GM18499 (cell line): Measurements from ENCODE around the gene ANKDD1B.
"Not testable (repeated sequence)": the region's sequence is repeated elsewhere in the genome, so short reads cannot be mapped to it uniquely, and the experiment has no call there.

Experiments
- ATAC-seq: cut with Tn5 transposase; IDR thresholded peaks from one replicate; pipeline ENCODE4 v1.9.1; 2021; ENCODE audit warnings: moderate number of reproducible peaks; ENCODE audit not compliant: insufficient read depth, unreplicated experiment

The ANKDD1B gene

DNA sequence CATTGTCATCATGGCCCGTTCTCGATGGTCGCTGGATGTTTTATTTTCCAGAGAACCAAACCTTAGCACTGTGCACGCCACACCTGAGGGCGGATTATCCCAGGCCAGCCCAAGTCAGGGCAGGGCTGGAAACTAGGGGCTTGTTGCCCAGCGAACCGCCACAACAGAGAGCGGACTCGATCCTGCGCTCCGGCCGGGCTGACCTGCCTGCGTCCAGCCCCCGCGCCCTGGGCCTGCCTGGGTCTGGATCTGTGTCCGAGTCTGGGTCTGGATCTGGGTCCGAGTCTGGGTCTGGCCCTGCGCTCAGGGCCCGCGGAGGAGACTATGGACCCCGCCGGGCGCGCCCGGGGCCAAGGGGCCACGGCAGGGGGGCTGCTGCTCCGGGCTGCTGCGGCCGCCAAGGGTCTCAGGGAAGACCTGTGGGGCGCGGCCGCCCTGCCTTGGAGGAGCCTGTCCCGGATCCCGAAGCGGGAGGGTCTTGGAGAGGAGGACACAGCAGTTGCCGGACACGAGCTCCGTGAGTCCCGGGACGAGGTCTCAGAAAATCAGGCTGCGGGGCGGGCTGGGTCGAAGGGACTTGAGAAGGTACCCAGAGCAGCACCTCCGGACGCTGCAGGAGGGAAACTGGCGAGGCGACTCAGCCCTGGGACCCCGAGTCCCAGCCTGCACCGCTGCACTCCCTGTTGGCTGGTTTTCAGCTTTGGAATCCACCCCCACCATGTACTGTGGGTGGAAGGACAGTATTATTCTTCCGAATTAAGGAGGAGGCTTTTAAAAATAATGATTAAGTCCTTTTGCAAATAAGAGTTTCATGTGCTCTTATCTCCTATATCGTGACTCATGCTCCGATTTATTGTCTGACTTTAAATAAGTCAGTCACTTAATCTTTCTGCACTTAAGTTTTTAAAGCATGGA lies at the start of gene ANKDD1B:
ANKDD1B (plus strand) TSS at position 143 of the 915 bp plus-strand sequence; CDS start at position 325, 182 bp downstream.
- no peak for ATAC-seq

DNA sequence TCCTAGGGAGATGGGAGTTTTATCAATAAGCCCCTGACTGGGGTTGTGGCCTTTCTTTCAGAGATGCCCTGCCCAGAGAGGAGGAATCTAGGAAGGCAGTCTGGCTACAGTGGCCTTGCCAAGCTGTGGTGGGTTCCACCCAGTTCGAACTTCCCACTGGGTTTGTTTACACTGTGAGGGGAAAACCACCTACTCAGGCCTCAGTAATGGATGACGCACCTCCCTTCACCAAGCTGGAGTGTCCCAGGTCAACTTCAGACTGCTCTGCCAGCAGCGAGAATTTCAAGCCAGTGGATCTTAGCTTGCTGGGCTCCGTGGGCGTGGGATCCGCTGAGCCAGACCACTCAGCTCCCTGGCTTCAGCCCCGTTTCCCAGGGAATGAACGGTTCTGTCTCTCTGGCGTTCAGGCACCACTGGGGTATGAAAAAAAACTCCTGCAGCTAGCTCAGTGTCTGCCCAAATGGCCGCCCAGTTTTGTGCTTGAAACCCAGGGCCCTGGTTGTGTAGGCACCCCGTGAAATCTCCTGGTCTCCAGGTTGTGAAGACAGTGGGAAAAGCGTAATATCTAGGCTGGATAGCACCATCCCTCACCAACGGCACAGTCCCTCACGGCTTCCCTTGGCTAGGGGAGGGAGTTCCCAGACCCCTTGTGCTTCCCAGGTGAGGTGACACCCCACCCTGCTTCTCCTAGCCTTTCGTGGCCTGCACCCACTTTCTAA lies 45.1 kb upstream of the ANKDD1B start:
- ATAC-seq = not testable (repeated sequence)

GRCh38 chr5:75566710-75567309 lies 44.4 kb upstream of the ANKDD1B start:
- ATAC-seq = peak; percentile 91

DNA sequence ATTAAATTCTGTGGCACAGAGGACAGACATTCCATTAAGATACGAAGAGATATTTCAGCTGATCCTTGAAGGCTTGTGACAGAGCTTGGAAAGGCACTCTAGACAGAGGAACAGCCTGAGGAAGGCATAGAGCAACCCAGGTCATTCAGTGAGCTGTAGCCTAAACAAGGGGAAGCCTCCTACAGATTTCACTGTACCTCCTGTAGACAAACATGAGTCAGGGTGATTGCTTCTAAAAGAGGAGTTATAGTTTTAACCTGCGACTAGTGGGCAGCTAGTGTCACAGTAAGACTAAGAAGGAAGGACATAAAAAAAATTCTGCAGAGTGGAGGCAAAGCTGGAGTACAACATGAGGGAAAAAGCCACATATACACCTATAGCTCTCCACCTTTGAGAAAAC lies 43.5 kb upstream of the ANKDD1B start:
- ATAC-seq = no peak

GRCh38 chr5:75568202-75568601 lies 43.1 kb upstream of the ANKDD1B start:
- no peak for ATAC-seq

GRCh38 chr5:75571547-75571946 lies 39.7 kb upstream of the ANKDD1B start:
- no peak for ATAC-seq

- peak; percentile 4 for ATAC-seq
Measured at GRCh38 chr5:75574791-75575190, 36.5 kb upstream of the ANKDD1B start.

- not testable (repeated sequence) for ATAC-seq
Measured at GRCh38 chr5:75578280-75578679, 33.0 kb upstream of the ANKDD1B start.

GRCh38 chr5:75584641-75585040 lies 26.6 kb upstream of the ANKDD1B start:
- ATAC-seq = no peak

- no peak for ATAC-seq
Measured at GRCh38 chr5:75588666-75589065, 22.6 kb upstream of the ANKDD1B start.

DNA sequence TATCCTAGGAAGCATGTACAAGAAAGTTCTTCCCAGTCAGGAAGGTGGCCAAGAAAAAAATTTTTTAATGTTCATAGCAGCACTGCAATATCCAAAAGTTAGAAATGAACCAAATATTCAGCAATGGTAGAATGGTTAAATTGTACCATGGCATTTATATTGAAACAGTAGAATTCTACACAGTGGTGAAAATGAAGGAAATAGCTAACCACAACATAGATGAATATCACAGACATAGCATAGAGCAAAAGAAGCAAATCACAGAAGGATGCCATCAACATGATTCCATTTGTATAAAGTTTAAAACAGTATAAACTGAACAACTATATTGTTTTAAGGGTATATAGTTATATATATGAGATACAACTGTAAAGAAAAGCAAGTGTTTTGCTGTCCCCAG lies 10.7 kb upstream of the ANKDD1B start:
- no peak for ATAC-seq

- ATAC-seq = no peak
Measured at GRCh38 chr5:75601567-75601966, 9.7 kb upstream of the ANKDD1B start.

GRCh38 chr5:75601996-75602395 lies 9.3 kb upstream of the ANKDD1B start:
- ATAC-seq = no peak

- ATAC-seq = no peak
Measured at GRCh38 chr5:75603371-75603770, 7.9 kb upstream of the ANKDD1B start.

GRCh38 chr5:75603821-75604220 lies 7.4 kb upstream of the ANKDD1B start:
- no peak for ATAC-seq

DNA sequence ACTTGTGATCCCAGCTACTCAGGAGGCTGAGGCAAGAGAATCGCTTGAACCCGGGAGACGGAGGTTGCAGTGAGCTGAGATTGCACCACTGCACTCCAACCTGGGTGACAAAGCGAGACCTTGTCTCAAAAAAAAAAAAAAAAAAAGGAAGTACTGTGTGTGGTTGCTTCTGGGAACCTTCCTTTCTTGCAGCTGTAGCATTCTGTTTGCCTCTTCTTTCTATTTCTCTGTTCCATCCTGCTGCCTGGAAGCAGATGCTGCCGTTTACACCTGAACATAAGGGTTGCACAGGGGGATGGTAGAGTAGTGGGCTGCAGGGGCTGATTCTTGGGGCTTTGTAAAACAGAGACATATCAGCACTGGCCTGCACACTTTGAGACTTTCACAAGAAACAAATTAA lies 3.9 kb upstream of the ANKDD1B start:
- ATAC-seq = not testable (repeated sequence)

DNA sequence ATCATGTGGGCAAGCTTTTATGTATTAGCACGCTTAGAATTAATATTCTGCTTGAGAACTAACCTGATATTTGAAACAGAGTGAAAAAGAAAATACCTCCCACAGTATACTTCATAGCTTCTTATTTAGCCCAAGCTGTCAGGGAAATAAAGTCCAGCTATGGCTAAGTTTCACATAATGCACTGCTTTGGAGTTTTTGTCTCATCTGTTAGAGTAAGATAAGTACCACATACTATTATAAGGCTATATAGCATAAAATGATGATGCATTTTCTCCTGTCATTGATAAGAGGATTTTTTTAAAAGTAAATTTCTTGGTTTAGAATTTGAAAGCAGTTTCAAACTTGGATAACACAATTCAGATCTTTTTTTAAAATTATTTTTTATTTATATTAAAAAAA lies 2.4 kb upstream of the ANKDD1B start:
- ATAC-seq = no peak

GRCh38 chr5:75610201-75610600 lies 1.1 kb upstream of the ANKDD1B start:
- ATAC-seq = no peak

- not testable (repeated sequence) for ATAC-seq
Measured at GRCh38 chr5:75610859-75611310, 368 bp upstream of the ANKDD1B start.

GRCh38 chr5:75612226-75612569 lies 945 bp downstream of the ANKDD1B start:
- ATAC-seq = no peak

DNA sequence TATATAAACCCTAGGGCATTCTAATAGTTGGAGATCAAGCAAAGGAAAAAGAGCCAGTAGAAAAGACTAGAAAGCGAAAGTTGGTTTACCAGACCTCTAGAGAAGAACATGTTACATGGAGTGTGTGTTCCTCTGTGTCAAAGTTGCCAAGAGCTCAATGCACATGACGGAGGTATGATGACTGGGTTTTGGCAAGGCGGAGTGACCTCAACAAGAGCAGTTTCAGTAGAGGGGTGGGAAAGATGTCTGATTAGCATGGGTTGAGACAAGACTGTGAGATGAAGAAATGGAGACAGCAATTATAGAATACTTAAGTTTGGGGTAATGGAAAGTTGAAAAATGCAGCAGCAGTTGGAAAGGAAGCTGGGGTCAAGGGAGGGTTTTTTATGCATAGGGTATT lies 1.6 kb downstream of the ANKDD1B start:
- ATAC-seq = no peak
